ENCODE measurements around the gene C12orf56. TPM values are rescaled to one million over a fixed set of nuclear protein-coding genes. Genes with fewer than 3 reads are reported as not detected.

The C12orf56 gene
- total RNA-seq, 4 donors from 2014 or later: 0.76 TPM; not detected in 3

- intact Hi-C loops (cut with DNase I; ENCODE audit: low total_unique reads): no loop called here
- Histone ChIP-seq H3K4me1 (no peaks in the 10 kb centered on the region), H3K27me3 (peaks cover 0 to 6% of the 10 kb centered on the region in 2 donors), H3K36me3 (no peaks in the 10 kb centered on the region), H3K4me3 (no peak overlapping the region), H3K9me3 (no peaks in the 10 kb centered on the region), H3K27ac (no peak overlapping the region)
- TF ChIP-seq POLR2A (IDR thresholded peaks at IDR 0.05): no peak
- no peak for TF ChIP-seq CTCF (IDR thresholded peaks at IDR 0.05)
- no peak for DNase-seq
These were observed 1.4 kb downstream of the C12orf56 start for GRCh38 chr12:64389154-64389553.

DNA sequence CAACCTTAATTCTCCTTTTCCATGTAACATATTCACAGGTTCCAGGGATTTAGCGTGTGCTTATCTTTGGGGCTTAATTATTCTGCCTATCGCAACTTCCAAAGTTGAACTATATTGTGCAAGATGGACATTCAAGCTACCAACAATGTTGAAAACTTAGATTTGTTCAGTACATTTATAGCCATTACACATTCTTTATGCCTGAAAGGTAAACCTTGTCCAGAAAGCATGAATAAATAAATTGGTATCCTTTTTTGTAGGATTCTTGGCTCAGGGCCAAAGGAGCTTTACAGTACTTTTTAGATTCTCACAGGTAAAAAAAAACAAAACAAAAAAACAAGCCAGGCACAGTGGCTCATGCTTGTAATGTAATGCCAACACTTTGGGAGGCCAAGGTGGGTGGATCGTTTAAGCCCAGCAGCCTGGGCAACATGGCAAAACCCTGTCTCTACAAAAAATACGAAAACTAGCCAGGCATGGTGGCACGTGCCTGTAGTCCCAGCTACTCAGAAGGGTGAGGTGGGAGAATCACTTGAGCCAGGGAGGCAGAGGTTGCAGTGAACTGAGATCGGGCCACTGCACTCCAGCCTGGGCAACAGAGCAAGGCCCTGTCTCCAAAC is 3.3 kb downstream of the C12orf56 start:
- no peak overlapping the region for H3K27ac ChIP-seq
- no peaks in the 10 kb centered on the region for H3K9me3 ChIP-seq
- intact Hi-C loops (cut with DNase I; ENCODE audit: low total_unique reads): no loop called here
- TF ChIP-seq CTCF (IDR thresholded peaks at IDR 0.05): no peak
- TF ChIP-seq POLR2A (IDR thresholded peaks at IDR 0.05): no peak
- H3K27me3 ChIP-seq: peaks cover 0 to 6% of the 10 kb centered on the region in 2 donors
- no peaks in the 10 kb centered on the region for H3K4me1 ChIP-seq
- no peak for DNase-seq
- H3K36me3 ChIP-seq: no peaks in the 10 kb centered on the region
- no peak overlapping the region for H3K4me3 ChIP-seq

- no peak overlapping the region for H3K4me3 ChIP-seq
- H3K27me3 ChIP-seq: no peaks in the 10 kb centered on the region
- H3K9me3 ChIP-seq: no peaks in the 10 kb centered on the region
- H3K4me1 ChIP-seq: no peaks in the 10 kb centered on the region
- no peak for TF ChIP-seq CTCF (IDR thresholded peaks at IDR 0.05)
- TF ChIP-seq POLR2A (IDR thresholded peaks at IDR 0.05): no peak
- H3K36me3 ChIP-seq: no peaks in the 10 kb centered on the region
- H3K27ac ChIP-seq: no peak overlapping the region
- no peak for DNase-seq
- intact Hi-C loops (cut with DNase I; ENCODE audit: low total_unique reads): no loop called here
These were observed 5.1 kb downstream of the C12orf56 start for GRCh38 chr12:64385468-64385867.

GRCh38 chr12:64385019-64385418 is 5.5 kb downstream of the C12orf56 start:
- H3K36me3 ChIP-seq: no peaks in the 10 kb centered on the region
- H3K27ac ChIP-seq: no peak overlapping the region
- TF ChIP-seq POLR2A (IDR thresholded peaks at IDR 0.05) (no peak), CTCF (IDR thresholded peaks at IDR 0.05) (no peak)
- intact Hi-C loops (cut with DNase I; ENCODE audit: low total_unique reads): no loop called here
- no peak overlapping the region for H3K4me3 ChIP-seq
- H3K27me3 ChIP-seq: no peaks in the 10 kb centered on the region
- no peaks in the 10 kb centered on the region for H3K9me3 ChIP-seq
- no peak for DNase-seq
- H3K4me1 ChIP-seq: no peaks in the 10 kb centered on the region

GRCh38 chr12:64383675-64384074 is 6.9 kb downstream of the C12orf56 start:
- Histone ChIP-seq H3K4me3 (no peak overlapping the region), H3K27me3 (no peaks in the 10 kb centered on the region), H3K4me1 (no peaks in the 10 kb centered on the region), H3K36me3 (no peaks in the 10 kb centered on the region), H3K27ac (no peak overlapping the region), H3K9me3 (no peaks in the 10 kb centered on the region)
- intact Hi-C loops (cut with DNase I; ENCODE audit: low total_unique reads): no loop called here
- DNase-seq: no peak
- TF ChIP-seq CTCF (IDR thresholded peaks at IDR 0.05) (no peak), POLR2A (IDR thresholded peaks at IDR 0.05) (no peak)

Data from uterus (tissue), 4 donors.